ENCODE measurements around the gene ETV5. TPM values are rescaled to one million over a fixed set of nuclear protein-coding genes. Genes with fewer than 3 reads are reported as not detected.

The ETV5 gene
- polyA plus RNA-seq, 1 donor from 2014 or later, result 0.30 TPM

GRCh38 chr3:186121278-186121677 is 12.4 kb upstream of the ETV5 start:
- Histone ChIP-seq H3K9me3 (ENCODE audit: low read length) (no peaks in the 10 kb centered on the region), H4K20me1 (ENCODE audit: insufficient read depth) (no peaks in the 10 kb centered on the region), H3K9me2 (ENCODE audit: insufficient read depth, low read length) (no peaks in the 10 kb centered on the region), H2AFZ (ENCODE audit: low read depth, low read length) (no peak overlapping the region), H3K4me2 (ENCODE audit: low read length) (no peak overlapping the region), H3K36me3 (ENCODE audit: insufficient read depth, low read length) (no peaks in the 10 kb centered on the region), H3F3A (ENCODE audit: insufficient read depth, low read length, poor library complexity, severe bottlenecking) (no peaks in the 10 kb centered on the region), H3K79me2 (replicated peaks; ENCODE audit: insufficient read depth, low read length) (no peaks in the 10 kb centered on the region), H3K4me3 (ENCODE audit: low read length) (no peak overlapping the region), H3K27ac (ENCODE audit: low read length) (no peak overlapping the region), H3K9ac (ENCODE audit: low read length) (no peak overlapping the region), H3K27me3 (ENCODE audit: insufficient read depth, low read depth, low read length) (no peaks in the 10 kb centered on the region)
- no peak for TF ChIP-seq REST (IDR thresholded peaks at IDR 0.05; ENCODE audit: borderline replicate concordance)
- no peak for TF ChIP-seq EZH2 (IDR thresholded peaks at IDR 0.05; ENCODE audit: borderline replicate concordance, insufficient read depth, low read length, poor library complexity, severe bottlenecking)
- no peak for TF ChIP-seq MXI1 (conservative IDR thresholded peaks at IDR 0.05; ENCODE audit: poor library complexity, severe bottlenecking)
- no peak for TF ChIP-seq EP300 (conservative IDR thresholded peaks at IDR 0.05; ENCODE audit: poor library complexity, severe bottlenecking)
- TF ChIP-seq SMC3 (conservative IDR thresholded peaks at IDR 0.05; ENCODE audit: poor library complexity), result no peak
- TF ChIP-seq CTCF (IDR thresholded peaks at IDR 0.05; ENCODE audit: poor library complexity, severe bottlenecking), result no peak
- TF ChIP-seq RAD21 (conservative IDR thresholded peaks at IDR 0.05), result no peak
- no peak for TF ChIP-seq POLR2AphosphoS5 (IDR thresholded peaks at IDR 0.05)
- no peak for TF ChIP-seq TAF1 (IDR thresholded peaks at IDR 0.05; ENCODE audit: low read depth)

DNA sequence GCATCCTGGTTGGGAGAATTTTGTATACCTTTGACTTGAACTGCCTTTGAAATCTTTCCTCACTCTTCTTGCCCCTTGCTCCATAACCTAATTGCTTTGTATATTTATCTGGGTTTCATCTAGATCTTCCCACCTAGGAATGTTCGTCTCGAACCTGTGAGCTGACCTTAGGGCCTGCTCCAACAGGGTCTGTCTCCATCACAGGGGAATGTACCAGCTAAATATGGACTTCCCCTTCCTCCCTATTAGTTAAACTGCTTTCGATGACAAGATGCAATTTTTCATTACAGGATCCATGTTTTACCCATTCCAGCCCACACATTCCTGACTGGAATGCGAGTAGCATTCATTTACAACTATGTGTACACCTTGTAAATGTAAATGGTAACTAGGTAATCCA is 10.6 kb upstream of the ETV5 start:
- Histone ChIP-seq H3K4me3 (ENCODE audit: low read length) (no peak overlapping the region), H3K4me2 (ENCODE audit: low read length) (no peak overlapping the region), H3K9me3 (ENCODE audit: low read length) (no peaks in the 10 kb centered on the region), H4K20me1 (ENCODE audit: insufficient read depth) (no peaks in the 10 kb centered on the region), H2AFZ (ENCODE audit: low read depth, low read length) (no peak overlapping the region), H3K36me3 (ENCODE audit: insufficient read depth, low read length) (no peaks in the 10 kb centered on the region), H3K9ac (ENCODE audit: low read length) (no peak overlapping the region), H3K27ac (ENCODE audit: low read length) (no peak overlapping the region), H3K79me2 (replicated peaks; ENCODE audit: insufficient read depth, low read length) (no peaks in the 10 kb centered on the region), H3F3A (ENCODE audit: insufficient read depth, low read length, poor library complexity, severe bottlenecking) (no peaks in the 10 kb centered on the region), H3K9me2 (ENCODE audit: insufficient read depth, low read length) (no peaks in the 10 kb centered on the region), H3K27me3 (ENCODE audit: insufficient read depth, low read depth, low read length) (no peaks in the 10 kb centered on the region)
- no peak for TF ChIP-seq TAF1 (IDR thresholded peaks at IDR 0.05; ENCODE audit: low read depth)
- no peak for TF ChIP-seq CTCF (IDR thresholded peaks at IDR 0.05; ENCODE audit: poor library complexity, severe bottlenecking)
- no peak for TF ChIP-seq EP300 (conservative IDR thresholded peaks at IDR 0.05; ENCODE audit: poor library complexity, severe bottlenecking)
- no peak for TF ChIP-seq POLR2AphosphoS5 (IDR thresholded peaks at IDR 0.05)
- TF ChIP-seq EZH2 (IDR thresholded peaks at IDR 0.05; ENCODE audit: borderline replicate concordance, insufficient read depth, low read length, poor library complexity, severe bottlenecking), result no peak
- TF ChIP-seq SMC3 (conservative IDR thresholded peaks at IDR 0.05; ENCODE audit: poor library complexity), result no peak
- TF ChIP-seq REST (IDR thresholded peaks at IDR 0.05; ENCODE audit: borderline replicate concordance), result no peak
- TF ChIP-seq MXI1 (conservative IDR thresholded peaks at IDR 0.05; ENCODE audit: poor library complexity, severe bottlenecking), result no peak
- no peak for TF ChIP-seq RAD21 (conservative IDR thresholded peaks at IDR 0.05)
